Panc1 (cell line): ENCODE data around the gene ARHGAP45. TPM values are rescaled to one million over a fixed set of nuclear protein-coding genes. Genes with fewer than 3 reads are reported as not detected.
A peak's percentile ranks its signal among the peaks of the same experiment; 100 is the strongest.

Experiments used
- ATAC-seq: fragments of 200-7000 bp; cut with Tn5 transposase; 2 replicates; pipeline ENCODE4 v1.9.1; 2020; ENCODE audit warnings: mild to moderate bottlenecking, moderate library complexity
- BruUV-seq: library from RNA; stranded (reverse); fragments of 400-500 nt; replicated peaks from 2 replicates; lab custom pipeline; 2021; lab: Mats Ljungman, UMichigan
- CTCF ChIA-PET: fragments of 300-600 bp; sonication (Branson Sonifier 250); formaldehyde crosslinking; loops from one replicate; lab custom pipeline; 2022; ENCODE audit warnings: antibody characterized with exemption; lab: Charles Lee
- POLR2A ChIA-PET: fragments of 300-600 bp; sonication (Branson Sonifier 250); formaldehyde crosslinking; loops from one replicate; lab custom pipeline; 2022; ENCODE audit warnings: antibody characterized with exemption; lab: Charles Lee
- DNase-seq: peaks from one replicate; pipeline ENCODE4 v3.0.0-alpha.2; 2010; ENCODE audit warnings: low read depth, low spot score
- H3K27ac ChIP-seq: 2 replicates; pipeline ENCODE4 v1.5.1; 2011; ENCODE audit warnings: mild to moderate bottlenecking, low read length, inconsistent platforms
- H3K27me3 ChIP-seq: fragments of 200-500 bp; sonication (Bioruptor generic); 2 replicates; pipeline ENCODE4 v1.6.0; 2014; ENCODE audit warnings: low read length, inconsistent platforms; ENCODE audit not compliant: control insufficient read depth, insufficient read depth
- H3K36me3 ChIP-seq: fragments of 200-500 bp; sonication (Bioruptor generic); 2 replicates; pipeline ENCODE4 v1.5.1; 2014; ENCODE audit warnings: inconsistent platforms, mild to moderate bottlenecking, low read length, moderate library complexity; ENCODE audit not compliant: control insufficient read depth, insufficient read depth
- H3K4me1 ChIP-seq: 2 replicates; pipeline ENCODE4 v1.5.1; 2011; ENCODE audit warnings: inconsistent platforms, mild to moderate bottlenecking, low read length, moderate library complexity; ENCODE audit not compliant: control insufficient read depth, insufficient read depth
- H3K4me3 ChIP-seq, 2 experiments: 2 replicates each; pipeline ENCODE4 v1.5.1; 2011 to 2012; ENCODE audit warnings: low read depth in 2 of 2, low read length in 2 of 2, mild to moderate bottlenecking in 2 of 2, inconsistent platforms in 1 of 2, moderate library complexity in 1 of 2
- H3K9me3 ChIP-seq: fragments of 200-500 bp; sonication (Bioruptor generic); 2 replicates; pipeline ENCODE4 v1.5.1; 2014; ENCODE audit warnings: low read depth, mild to moderate bottlenecking, inconsistent platforms, low read length, moderate library complexity; ENCODE audit not compliant: control insufficient read depth, insufficient read depth
- CTCF ChIP-seq: fragments of 450-650 bp; IDR thresholded peaks from 2 replicates; pipeline ENCODE4 v1.5.1; 2017; ENCODE audit warnings: mild to moderate bottlenecking
- POLR2AphosphoS5 ChIP-seq: IDR thresholded peaks from 2 replicates; pipeline ENCODE4 v1.6.1; 2012; ENCODE audit warnings: mild to moderate bottlenecking, low read depth, low read length, moderate library complexity
- SIN3A ChIP-seq: IDR thresholded peaks from 2 replicates; pipeline ENCODE4 v1.6.1; 2012; ENCODE audit warnings: low read depth, mild to moderate bottlenecking, low read length, moderate library complexity, borderline replicate concordance; ENCODE audit not compliant: insufficient read depth
- TCF7L2 ChIP-seq: IDR thresholded peaks from 2 replicates; pipeline ENCODE4 v1.6.1; 2011; ENCODE audit warnings: mild to moderate bottlenecking, low read depth, low read length, inconsistent platforms
- in situ Hi-C: cut with HindIII; loops from 2 replicates; pipeline ENCODE4 v1.10.0; 2016; ENCODE audit warnings: low sequenced_read_pairs, low pct_unique_long_range_greater_than_20kb
- intact Hi-C: fragments of 100-400 bp; cut with micrococcal nuclease; formaldehyde crosslinking; loops from one replicate; pipeline ENCODE4 v1.10.0; 2022; ENCODE audit not compliant: unreplicated experiment
- total RNA-seq: library from RNA; stranded (reverse); gene quantifications from one replicate; pipeline ENCODE4 v1.2.1, GENCODE V29; 2021; ENCODE audit not compliant: unreplicated experiment
- TF ChIP-seq, protein P1 (sequence below), 2 experiments: IDR thresholded peaks; 2 replicates each; pipeline ENCODE4 v1.6.1; 2011 to 2012; ENCODE audit warnings: low read depth in 2 of 2, control low read depth in 1 of 2, low read length in 1 of 2, mild to moderate bottlenecking in 1 of 2, moderate library complexity in 1 of 2; ENCODE audit not compliant: insufficient read depth in 1 of 2

The ARHGAP45 gene
- total RNA-seq, 1 experiment from 2014 or later, result 27.8 TPM

GRCh38 chr19:1093811-1094553, 27.0 kb downstream of the ARHGAP45 start:
- Histone ChIP-seq H3K27me3 (no peaks in the 10 kb centered on the region), H3K27ac (peak overlapping the region; percentile 87), H3K9me3 (no peaks in the 10 kb centered on the region), H3K4me3 (peak overlapping the region; percentile 83 to 87), H3K36me3 (no peaks in the 10 kb centered on the region; the same call in none of the 2 replicates), H3K4me1 (peaks cover 22% of the 10 kb centered on the region)
- in situ Hi-C loops, result no loop called here
- ChIA-PET CTCF (interaction anchor here (0.6 kb wide), 1 partner anchor 564 kb away, joined by 6 read pairs; no protein-coding TSS in a partner anchor), POLR2A (interaction anchor here (0.9 kb wide), 1 partner anchor 9 kb away, joined by 3 read pairs; no protein-coding TSS in a partner anchor)
- intact Hi-C loops, result no loop called here
- no peak; the same call in 1 of the 2 replicates for ATAC-seq
- no peak for DNase-seq
- BruUV-seq, result no TSS peak
- TF ChIP-seq CTCF (no peak), TCF7L2 (no peak), POLR2AphosphoS5 (no peak), SIN3A (no peak; the same call in 1 of the 2 replicates)
- TF ChIP-seq, protein P1, sequence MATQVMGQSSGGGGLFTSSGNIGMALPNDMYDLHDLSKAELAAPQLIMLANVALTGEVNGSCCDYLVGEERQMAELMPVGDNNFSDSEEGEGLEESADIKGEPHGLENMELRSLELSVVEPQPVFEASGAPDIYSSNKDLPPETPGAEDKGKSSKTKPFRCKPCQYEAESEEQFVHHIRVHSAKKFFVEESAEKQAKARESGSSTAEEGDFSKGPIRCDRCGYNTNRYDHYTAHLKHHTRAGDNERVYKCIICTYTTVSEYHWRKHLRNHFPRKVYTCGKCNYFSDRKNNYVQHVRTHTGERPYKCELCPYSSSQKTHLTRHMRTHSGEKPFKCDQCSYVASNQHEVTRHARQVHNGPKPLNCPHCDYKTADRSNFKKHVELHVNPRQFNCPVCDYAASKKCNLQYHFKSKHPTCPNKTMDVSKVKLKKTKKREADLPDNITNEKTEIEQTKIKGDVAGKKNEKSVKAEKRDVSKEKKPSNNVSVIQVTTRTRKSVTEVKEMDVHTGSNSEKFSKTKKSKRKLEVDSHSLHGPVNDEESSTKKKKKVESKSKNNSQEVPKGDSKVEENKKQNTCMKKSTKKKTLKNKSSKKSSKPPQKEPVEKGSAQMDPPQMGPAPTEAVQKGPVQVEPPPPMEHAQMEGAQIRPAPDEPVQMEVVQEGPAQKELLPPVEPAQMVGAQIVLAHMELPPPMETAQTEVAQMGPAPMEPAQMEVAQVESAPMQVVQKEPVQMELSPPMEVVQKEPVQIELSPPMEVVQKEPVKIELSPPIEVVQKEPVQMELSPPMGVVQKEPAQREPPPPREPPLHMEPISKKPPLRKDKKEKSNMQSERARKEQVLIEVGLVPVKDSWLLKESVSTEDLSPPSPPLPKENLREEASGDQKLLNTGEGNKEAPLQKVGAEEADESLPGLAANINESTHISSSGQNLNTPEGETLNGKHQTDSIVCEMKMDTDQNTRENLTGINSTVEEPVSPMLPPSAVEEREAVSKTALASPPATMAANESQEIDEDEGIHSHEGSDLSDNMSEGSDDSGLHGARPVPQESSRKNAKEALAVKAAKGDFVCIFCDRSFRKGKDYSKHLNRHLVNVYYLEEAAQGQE (IDR thresholded peaks at IDR 0.05; ENCODE audit: insufficient read depth in 1 of 2, low read depth in 2 of 2, low read length in 1 of 2), result no peak

GRCh38 chr19:1094655-1094977, 27.6 kb downstream of the ARHGAP45 start:
- no peak for DNase-seq
- in situ Hi-C loops, result no loop called here
- no peak for ATAC-seq
- Histone ChIP-seq H3K4me3 (peak overlapping the region; percentile 83 to 87), H3K27me3 (no peaks in the 10 kb centered on the region), H3K36me3 (no peaks in the 10 kb centered on the region; the same call in none of the 2 replicates), H3K27ac (peak overlapping the region; percentile 87), H3K9me3 (no peaks in the 10 kb centered on the region), H3K4me1 (peaks cover 24% of the 10 kb centered on the region)
- intact Hi-C loops, result no loop called here
- ChIA-PET CTCF (no interaction called here), POLR2A (no interaction called here)
- no TSS peak for BruUV-seq
- TF ChIP-seq POLR2AphosphoS5 (no peak), CTCF (no peak), SIN3A (no peak), TCF7L2 (no peak)
- TF ChIP-seq, protein P1 (IDR thresholded peaks at IDR 0.05; ENCODE audit: insufficient read depth in 1 of 2, low read depth in 2 of 2, low read length in 1 of 2), result no peak
